ENCODE results near the gene HSD17B1. TPM values are rescaled to one million over a fixed set of nuclear protein-coding genes. Genes with fewer than 3 reads are reported as not detected.
A peak's percentile ranks its signal among the peaks of the same experiment; 100 is the strongest.

The HSD17B1 gene
- total RNA-seq, 1 donor from 2014 or later: 1.4 TPM

DNA sequence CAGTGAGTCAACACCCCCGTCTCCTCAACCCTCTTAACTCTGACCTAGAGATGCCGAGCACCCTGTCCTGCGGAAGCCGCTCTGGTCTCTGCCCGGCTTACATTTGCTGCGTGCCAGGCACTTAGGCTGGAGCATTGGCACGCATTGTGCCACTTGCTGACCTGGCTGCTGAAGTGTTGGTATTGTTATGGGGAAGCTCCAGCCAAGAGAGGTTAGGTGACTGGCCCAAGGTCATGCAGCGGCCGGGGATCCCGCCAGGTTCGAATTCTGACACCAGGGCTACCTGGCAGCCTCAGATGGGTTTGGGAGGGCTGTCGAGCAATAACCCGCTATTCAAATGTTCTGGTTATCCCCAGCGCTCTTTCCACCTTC is 5.0 kb upstream of the HSD17B1 start:
- Mint-ChIP-seq H3K27ac (ENCODE audit: unreplicated experiment) (no peak overlapping the region), H3K4me1 (ENCODE audit: unreplicated experiment) (peaks cover 3% of the 10 kb centered on the region), H3K27me3 (ENCODE audit: unreplicated experiment) (no peaks in the 10 kb centered on the region), H3K4me3 (ENCODE audit: unreplicated experiment) (no peak overlapping the region), H3K36me3 (ENCODE audit: unreplicated experiment) (peaks cover 10% of the 10 kb centered on the region), H3K9me3 (ENCODE audit: unreplicated experiment) (no peaks in the 10 kb centered on the region)
- no peak for DNase-seq (ENCODE audit: extremely low spot score, unreplicated experiment)
- TF ChIP-seq, protein P1, sequence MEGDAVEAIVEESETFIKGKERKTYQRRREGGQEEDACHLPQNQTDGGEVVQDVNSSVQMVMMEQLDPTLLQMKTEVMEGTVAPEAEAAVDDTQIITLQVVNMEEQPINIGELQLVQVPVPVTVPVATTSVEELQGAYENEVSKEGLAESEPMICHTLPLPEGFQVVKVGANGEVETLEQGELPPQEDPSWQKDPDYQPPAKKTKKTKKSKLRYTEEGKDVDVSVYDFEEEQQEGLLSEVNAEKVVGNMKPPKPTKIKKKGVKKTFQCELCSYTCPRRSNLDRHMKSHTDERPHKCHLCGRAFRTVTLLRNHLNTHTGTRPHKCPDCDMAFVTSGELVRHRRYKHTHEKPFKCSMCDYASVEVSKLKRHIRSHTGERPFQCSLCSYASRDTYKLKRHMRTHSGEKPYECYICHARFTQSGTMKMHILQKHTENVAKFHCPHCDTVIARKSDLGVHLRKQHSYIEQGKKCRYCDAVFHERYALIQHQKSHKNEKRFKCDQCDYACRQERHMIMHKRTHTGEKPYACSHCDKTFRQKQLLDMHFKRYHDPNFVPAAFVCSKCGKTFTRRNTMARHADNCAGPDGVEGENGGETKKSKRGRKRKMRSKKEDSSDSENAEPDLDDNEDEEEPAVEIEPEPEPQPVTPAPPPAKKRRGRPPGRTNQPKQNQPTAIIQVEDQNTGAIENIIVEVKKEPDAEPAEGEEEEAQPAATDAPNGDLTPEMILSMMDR (IDR thresholded peaks at IDR 0.05): no peak

DNA sequence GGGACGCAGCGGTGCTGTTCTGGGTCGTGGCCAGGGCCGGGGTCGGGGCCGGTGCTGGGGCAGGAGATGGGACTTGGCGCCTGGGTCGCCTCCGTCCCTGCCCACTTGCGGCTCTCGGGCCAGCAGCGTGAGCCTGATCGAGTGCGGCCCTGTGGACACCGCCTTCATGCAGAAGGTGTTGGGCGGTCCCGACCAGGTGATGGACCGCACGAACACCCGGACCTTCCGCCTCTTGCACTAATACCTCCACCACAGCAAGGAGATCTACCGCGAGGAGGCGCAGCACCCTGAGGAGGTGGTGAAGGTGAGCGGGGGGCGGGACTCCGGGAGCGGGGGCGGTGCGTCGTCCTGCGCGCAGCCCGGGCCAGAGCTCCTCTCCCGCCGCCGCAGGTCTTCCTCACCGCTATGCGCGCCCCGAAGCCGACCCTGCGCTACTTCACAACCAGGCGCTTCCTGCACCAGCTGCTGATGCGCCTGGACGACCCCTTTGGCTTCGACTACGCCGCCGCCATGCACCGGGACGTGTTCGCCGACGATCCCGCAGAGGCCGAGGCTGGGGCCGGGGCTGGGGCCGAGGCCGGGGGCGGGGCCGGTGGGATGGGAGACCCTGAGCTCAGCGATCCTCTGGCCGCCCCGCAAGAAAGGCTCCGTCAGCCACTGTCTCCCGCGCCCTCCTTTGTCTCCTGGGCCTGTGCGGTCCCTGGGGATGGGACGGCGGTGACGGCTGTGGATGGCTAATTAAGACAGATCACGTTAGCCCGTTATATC is 4.5 kb upstream of the HSD17B1 start:
- Mint-ChIP-seq H3K4me3 (ENCODE audit: unreplicated experiment) (no peak overlapping the region), H3K27me3 (ENCODE audit: unreplicated experiment) (no peaks in the 10 kb centered on the region), H3K4me1 (ENCODE audit: unreplicated experiment) (peaks cover 4% of the 10 kb centered on the region), H3K36me3 (ENCODE audit: unreplicated experiment) (peaks cover 5% of the 10 kb centered on the region), H3K9me3 (ENCODE audit: unreplicated experiment) (no peaks in the 10 kb centered on the region), H3K27ac (ENCODE audit: unreplicated experiment) (no peak overlapping the region)
- no peak for DNase-seq (ENCODE audit: extremely low spot score, unreplicated experiment)
- TF ChIP-seq, protein P1 (IDR thresholded peaks at IDR 0.05): no peak

DNA sequence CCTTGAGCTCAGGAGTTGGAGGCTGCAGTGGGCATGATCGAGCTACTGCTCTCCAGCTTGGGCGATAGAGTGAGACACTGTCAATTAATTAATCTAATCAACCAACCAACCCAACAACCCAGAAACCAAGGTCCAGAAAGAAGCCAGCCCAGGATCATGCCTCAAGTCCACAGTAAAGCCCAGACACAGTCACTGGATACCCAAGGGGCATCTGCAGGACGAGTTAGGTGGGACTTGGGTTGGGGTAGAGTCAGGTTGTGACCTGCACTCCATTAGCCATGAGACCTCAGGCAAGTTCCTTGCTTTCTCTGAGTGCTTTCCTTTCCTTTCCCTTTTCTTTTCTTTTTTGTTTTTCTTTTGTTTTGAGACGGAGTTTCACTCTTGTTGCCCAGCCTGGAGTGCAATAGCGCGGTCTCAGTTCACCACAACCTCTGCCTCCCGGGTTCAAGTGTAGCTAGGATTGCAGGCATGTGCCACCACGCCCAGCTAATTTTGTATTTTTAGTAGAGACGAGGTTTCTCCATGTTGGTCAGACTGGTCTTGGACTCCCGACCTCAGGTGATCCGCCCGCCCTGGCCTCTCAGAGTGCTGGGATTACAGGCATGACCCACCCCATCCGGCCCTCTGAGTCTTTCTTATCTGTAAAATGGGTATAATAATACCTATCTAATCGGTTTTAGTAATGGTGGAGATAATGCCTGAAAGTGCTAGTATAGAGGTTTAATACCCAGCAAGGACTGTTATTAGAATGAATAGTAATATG is 3.5 kb upstream of the HSD17B1 start:
- Mint-ChIP-seq H3K4me3 (ENCODE audit: unreplicated experiment) (no peak overlapping the region), H3K9me3 (ENCODE audit: unreplicated experiment) (no peaks in the 10 kb centered on the region), H3K27me3 (ENCODE audit: unreplicated experiment) (no peaks in the 10 kb centered on the region), H3K36me3 (ENCODE audit: unreplicated experiment) (peaks cover 5% of the 10 kb centered on the region), H3K27ac (ENCODE audit: unreplicated experiment) (no peak overlapping the region), H3K4me1 (ENCODE audit: unreplicated experiment) (peaks cover 10% of the 10 kb centered on the region)
- no peak for DNase-seq (ENCODE audit: extremely low spot score, unreplicated experiment)
- TF ChIP-seq, protein P1 (IDR thresholded peaks at IDR 0.05): no peak

- no peaks in the 10 kb centered on the region for H3K27me3 Mint-ChIP-seq (ENCODE audit: unreplicated experiment)
- H3K36me3 Mint-ChIP-seq (ENCODE audit: unreplicated experiment): peaks cover 4% of the 10 kb centered on the region
- peak overlapping the region; percentile 91 for H3K4me3 Mint-ChIP-seq (ENCODE audit: unreplicated experiment)
- H3K27ac Mint-ChIP-seq (ENCODE audit: unreplicated experiment): peak overlapping the region; percentile 54
- H3K9me3 Mint-ChIP-seq (ENCODE audit: unreplicated experiment): no peaks in the 10 kb centered on the region
- no peak for DNase-seq (ENCODE audit: extremely low spot score, unreplicated experiment)
- TF ChIP-seq, protein P1 (IDR thresholded peaks at IDR 0.05): no peak
- peaks cover 24% of the 10 kb centered on the region for H3K4me1 Mint-ChIP-seq (ENCODE audit: unreplicated experiment)
Measured at GRCh38 chr17:42553161-42553818, 567 bp downstream of the HSD17B1 start.

DNA sequence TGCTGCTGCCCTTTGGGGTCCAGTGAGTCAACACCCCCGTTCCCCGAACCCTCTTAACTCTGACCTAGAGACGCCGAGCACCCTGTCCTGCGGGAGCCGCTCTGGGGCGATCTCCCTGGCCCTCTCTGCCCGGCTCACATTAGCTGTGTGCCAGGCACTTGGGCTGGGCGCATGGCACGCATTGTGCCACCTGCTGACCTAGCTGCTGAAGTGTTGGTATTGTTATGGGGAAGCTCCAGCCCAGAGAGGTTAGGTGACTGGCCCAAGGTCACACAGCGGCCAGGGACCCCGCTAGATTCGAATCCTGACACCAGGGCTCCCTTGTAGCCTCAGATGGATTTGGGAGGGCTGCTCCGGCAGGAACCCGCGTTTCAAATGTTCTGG is 1.1 kb downstream of the HSD17B1 start:
- no peaks in the 10 kb centered on the region for H3K9me3 Mint-ChIP-seq (ENCODE audit: unreplicated experiment)
- H3K27me3 Mint-ChIP-seq (ENCODE audit: unreplicated experiment): no peaks in the 10 kb centered on the region
- no peak for DNase-seq (ENCODE audit: extremely low spot score, unreplicated experiment)
- H3K4me3 Mint-ChIP-seq (ENCODE audit: unreplicated experiment): peak overlapping the region; percentile 91
- TF ChIP-seq, protein P1 (IDR thresholded peaks at IDR 0.05): no peak
- H3K4me1 Mint-ChIP-seq (ENCODE audit: unreplicated experiment): peaks cover 24% of the 10 kb centered on the region
- H3K36me3 Mint-ChIP-seq (ENCODE audit: unreplicated experiment): peaks cover 4% of the 10 kb centered on the region
- peak overlapping the region; percentile 92 for H3K27ac Mint-ChIP-seq (ENCODE audit: unreplicated experiment)
